ENCODE measurements around the gene TNIK. TPM values are rescaled to one million over a fixed set of nuclear protein-coding genes. Genes with fewer than 3 reads are reported as not detected.

The TNIK gene
- total RNA-seq, 1 experiment from 2014 or later, result 22.4 TPM

- peaks cover 19% of the 10 kb centered on the region for H3K4me1 Mint-ChIP-seq (ENCODE audit: low read depth, unreplicated experiment)
- BruUV-seq (replicated peaks), result no TSS peak
- peaks cover 24% of the 10 kb centered on the region for H3K4me1 ChIP-seq
- no peak overlapping the region for H3K27ac Mint-ChIP-seq (ENCODE audit: unreplicated experiment)
- H3K36me3 Mint-ChIP-seq (ENCODE audit: insufficient read depth, unreplicated experiment), result no peaks in the 10 kb centered on the region
- POLR2A ChIA-PET, result no interaction called here
- no peak overlapping the region for H3K4me3 Mint-ChIP-seq (ENCODE audit: unreplicated experiment)
- H3K27me3 ChIP-seq (replicated peaks; ENCODE audit: control insufficient read depth, insufficient read depth, low read length), result no peaks in the 10 kb centered on the region
- intact Hi-C loops (cut with micrococcal nuclease; ENCODE audit: unreplicated experiment), result no loop called here
- H3K36me3 ChIP-seq (ENCODE audit: control insufficient read depth, insufficient read depth, low read length), result no peaks in the 10 kb centered on the region
- no peak for DNase-seq
- CTCF ChIA-PET, result no interaction called here
- no peak for TF ChIP-seq CTCF (IDR thresholded peaks at IDR 0.05; ENCODE audit: insufficient read depth in 1 of 2, low read depth in 1 of 2, low read length in 1 of 2, severe bottlenecking in 1 of 2, unreplicated experiment in 1 of 2)
- no peaks in the 10 kb centered on the region for H3K27me3 Mint-ChIP-seq (ENCODE audit: insufficient read depth, unreplicated experiment)
- no peaks in the 10 kb centered on the region for H3K9me3 ChIP-seq
- no peak overlapping the region for H3K4me3 ChIP-seq (ENCODE audit: low read depth, low read length)
- H3K9me3 Mint-ChIP-seq (ENCODE audit: unreplicated experiment), result no peaks in the 10 kb centered on the region
Observed at GRCh38 chr3:171401432-171401831, 58.8 kb downstream of the TNIK start.

GRCh38 chr3:171399842-171400241, 60.4 kb downstream of the TNIK start:
- no peak for TF ChIP-seq CTCF (IDR thresholded peaks at IDR 0.05; ENCODE audit: insufficient read depth in 1 of 2, low read depth in 1 of 2, low read length in 1 of 2, severe bottlenecking in 1 of 2, unreplicated experiment in 1 of 2)
- intact Hi-C loops (cut with micrococcal nuclease; ENCODE audit: unreplicated experiment), result no loop called here
- Mint-ChIP-seq H3K4me3 (ENCODE audit: unreplicated experiment) (no peak overlapping the region), H3K4me1 (ENCODE audit: low read depth, unreplicated experiment) (peaks cover 17% of the 10 kb centered on the region), H3K36me3 (ENCODE audit: insufficient read depth, unreplicated experiment) (no peaks in the 10 kb centered on the region), H3K9me3 (ENCODE audit: unreplicated experiment) (no peaks in the 10 kb centered on the region), H3K27me3 (ENCODE audit: insufficient read depth, unreplicated experiment) (no peaks in the 10 kb centered on the region), H3K27ac (ENCODE audit: unreplicated experiment) (no peak overlapping the region)
- Histone ChIP-seq H3K36me3 (ENCODE audit: control insufficient read depth, insufficient read depth, low read length) (no peaks in the 10 kb centered on the region), H3K4me1 (peaks cover 25% of the 10 kb centered on the region), H3K27me3 (replicated peaks; ENCODE audit: control insufficient read depth, insufficient read depth, low read length) (no peaks in the 10 kb centered on the region), H3K9me3 (no peaks in the 10 kb centered on the region), H3K4me3 (ENCODE audit: low read depth, low read length) (no peak overlapping the region)
- BruUV-seq (replicated peaks), result no TSS peak
- ChIA-PET POLR2A (no interaction called here), CTCF (no interaction called here)
- no peak for DNase-seq

GRCh38 chr3:171398343-171398742, 61.9 kb downstream of the TNIK start:
- H3K27me3 ChIP-seq (replicated peaks; ENCODE audit: control insufficient read depth, insufficient read depth, low read length), result no peaks in the 10 kb centered on the region
- H3K36me3 ChIP-seq (ENCODE audit: control insufficient read depth, insufficient read depth, low read length), result no peaks in the 10 kb centered on the region
- no peak for DNase-seq
- Mint-ChIP-seq H3K9me3 (ENCODE audit: unreplicated experiment) (no peaks in the 10 kb centered on the region), H3K27ac (ENCODE audit: unreplicated experiment) (no peak overlapping the region), H3K27me3 (ENCODE audit: insufficient read depth, unreplicated experiment) (no peaks in the 10 kb centered on the region), H3K36me3 (ENCODE audit: insufficient read depth, unreplicated experiment) (no peaks in the 10 kb centered on the region), H3K4me1 (ENCODE audit: low read depth, unreplicated experiment) (peaks cover 7% of the 10 kb centered on the region), H3K4me3 (ENCODE audit: unreplicated experiment) (no peak overlapping the region)
- BruUV-seq (replicated peaks), result no TSS peak
- H3K9me3 ChIP-seq, result no peaks in the 10 kb centered on the region
- H3K4me1 ChIP-seq, result peaks cover 13% of the 10 kb centered on the region; the same call in 1 of the 2 replicates
- CTCF ChIA-PET, result no interaction called here
- intact Hi-C loops (cut with micrococcal nuclease; ENCODE audit: unreplicated experiment), result no loop called here
- TF ChIP-seq CTCF (IDR thresholded peaks at IDR 0.05; ENCODE audit: insufficient read depth in 1 of 2, low read depth in 1 of 2, low read length in 1 of 2, severe bottlenecking in 1 of 2, unreplicated experiment in 1 of 2), result no peak
- POLR2A ChIA-PET, result no interaction called here
- no peak overlapping the region for H3K4me3 ChIP-seq (ENCODE audit: low read depth, low read length)

All from Caco-2 (cell line).